NCI-H1105 treated with DMSO at 0.1 percent for 48 hours (cell line): ENCODE data around the gene RPL34.
"Not testable (repeated sequence)": the region's sequence is repeated elsewhere in the genome, so short reads cannot be mapped to it uniquely, and the experiment has no call there.

Source experiments
- DNase-seq: peaks from one replicate; lab custom pipeline; 2025; lab: John Stamatoyannopoulos, UW

RPL34 gene

GRCh38 chr4:108620101-108620932 lies at the start of gene RPL34:
Gene RPL34 (plus strand): TSS chr4:108620576. CDS start chr4:108621960, 1,384 bp downstream.
- DNase-seq = peak; percentile 89

DNA sequence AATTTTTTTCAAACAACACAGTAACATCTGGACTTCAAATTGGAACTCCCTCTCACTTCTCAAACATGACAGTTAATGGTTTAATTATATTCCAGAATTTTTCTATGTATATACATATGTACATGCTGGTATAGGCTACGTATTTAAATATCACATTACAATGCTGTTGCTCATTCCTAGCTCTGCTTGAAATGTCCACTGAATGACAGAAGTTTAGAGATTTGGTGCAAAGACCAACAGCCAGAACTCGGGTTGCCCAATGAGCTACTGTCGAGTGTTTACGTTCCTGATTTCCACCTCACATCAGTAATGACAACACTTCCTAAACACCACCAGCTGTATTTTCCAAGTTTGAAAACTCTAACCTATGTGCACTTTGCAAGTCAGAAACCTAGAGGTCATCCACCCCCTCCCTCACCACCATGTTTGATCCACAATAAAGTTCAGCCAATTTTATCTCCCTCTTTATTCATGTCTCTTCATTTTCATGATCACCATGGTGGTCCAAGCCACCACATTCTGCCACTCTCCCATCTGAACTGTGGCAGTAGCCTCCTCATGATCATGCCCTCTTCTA lies 49.3 kb upstream of the RPL34 start:
- DNase-seq = no peak

GRCh38 chr4:108574402-108574801 lies 46.0 kb upstream of the RPL34 start:
- DNase-seq = no peak

- no peak for DNase-seq
These were observed 39.3 kb upstream of the RPL34 start for GRCh38 chr4:108581083-108581482.

DNA sequence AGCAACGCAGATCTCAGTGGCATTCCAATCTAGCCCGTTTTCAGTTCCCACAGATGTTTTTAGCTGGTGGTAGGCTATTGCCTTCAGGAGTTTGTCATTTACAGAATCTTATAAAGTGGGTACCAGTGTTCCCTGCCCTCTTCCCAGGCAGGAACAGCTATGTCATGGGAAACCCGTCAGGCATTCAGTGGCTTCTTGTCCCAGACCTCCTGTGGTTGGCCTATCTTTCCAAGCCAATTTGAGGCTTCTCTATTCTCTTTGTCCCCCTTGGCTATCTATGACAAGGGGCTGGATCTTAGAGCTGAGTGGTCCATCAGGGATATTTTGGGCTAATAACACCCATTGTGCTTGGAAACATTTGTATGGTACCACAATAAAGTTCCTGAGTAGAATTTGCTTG lies 33.6 kb upstream of the RPL34 start:
- DNase-seq = no peak

- no peak for DNase-seq
These were observed 31.5 kb upstream of the RPL34 start for GRCh38 chr4:108588878-108589277.

DNA sequence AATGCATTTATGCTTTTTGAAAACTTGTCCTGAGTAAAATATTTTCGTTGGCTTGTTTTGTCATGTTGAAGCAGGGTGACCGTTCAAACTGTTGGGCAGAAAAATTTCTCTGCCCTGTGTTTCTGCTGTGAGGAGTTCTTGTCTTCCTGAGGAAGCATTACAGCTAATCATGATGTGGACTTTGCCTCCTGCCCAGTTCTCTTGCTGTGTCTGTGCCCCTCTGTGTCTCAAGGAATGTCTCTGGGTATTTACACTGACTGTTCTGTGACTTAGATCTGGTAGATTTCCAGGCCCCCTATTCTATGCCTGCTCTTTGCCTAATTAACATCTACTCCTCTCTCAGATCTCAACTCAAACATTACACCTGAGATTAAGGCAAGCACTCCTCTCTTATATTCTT lies 30.4 kb upstream of the RPL34 start:
- DNase-seq = no peak

- DNase-seq = no peak
These were observed 29.6 kb upstream of the RPL34 start for GRCh38 chr4:108590776-108591175.

DNA sequence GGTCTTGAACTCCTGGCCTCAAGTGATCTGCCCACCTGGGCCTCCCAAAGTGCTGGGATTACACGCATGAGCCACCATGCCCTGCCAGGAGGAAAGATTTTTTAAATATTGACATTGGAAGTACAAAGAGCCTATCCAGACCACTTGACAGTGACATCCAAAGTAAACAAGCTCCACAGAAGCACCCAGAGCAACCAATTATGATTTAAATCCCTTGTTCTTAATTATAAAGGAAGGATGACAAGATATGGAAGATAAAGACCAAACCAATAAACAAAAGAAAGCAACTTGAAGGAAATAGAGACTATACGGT lies 27.7 kb upstream of the RPL34 start:
- peak; percentile 16 for DNase-seq

- not testable (repeated sequence) for DNase-seq
These were observed 26.1 kb upstream of the RPL34 start for GRCh38 chr4:108594296-108594695.

- no peak for DNase-seq
These were observed 24.0 kb upstream of the RPL34 start for GRCh38 chr4:108596344-108596743.

- no peak for DNase-seq
These were observed 19.3 kb upstream of the RPL34 start for GRCh38 chr4:108601106-108601505.

GRCh38 chr4:108601532-108601931 lies 18.8 kb upstream of the RPL34 start:
- no peak for DNase-seq

DNA sequence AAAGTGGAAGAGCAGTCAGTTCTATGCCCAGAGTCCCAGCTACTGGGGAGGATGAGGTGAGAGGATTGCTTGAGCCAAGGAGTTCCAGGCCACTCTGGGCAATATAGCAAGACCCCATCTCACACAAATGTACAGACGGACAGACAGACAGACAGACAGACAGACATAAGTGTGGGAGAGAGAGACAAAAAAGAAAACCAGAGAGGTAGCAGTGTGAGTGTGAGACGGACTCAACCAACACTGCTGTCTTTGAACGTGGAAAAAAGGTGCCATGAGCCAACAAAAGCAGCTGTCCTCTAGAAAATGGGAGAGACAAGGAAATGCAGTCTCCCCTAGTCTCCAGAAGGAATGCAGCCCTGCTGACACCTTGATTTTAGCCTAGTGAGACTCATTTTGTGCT lies 18.2 kb upstream of the RPL34 start:
- no peak for DNase-seq

DNA sequence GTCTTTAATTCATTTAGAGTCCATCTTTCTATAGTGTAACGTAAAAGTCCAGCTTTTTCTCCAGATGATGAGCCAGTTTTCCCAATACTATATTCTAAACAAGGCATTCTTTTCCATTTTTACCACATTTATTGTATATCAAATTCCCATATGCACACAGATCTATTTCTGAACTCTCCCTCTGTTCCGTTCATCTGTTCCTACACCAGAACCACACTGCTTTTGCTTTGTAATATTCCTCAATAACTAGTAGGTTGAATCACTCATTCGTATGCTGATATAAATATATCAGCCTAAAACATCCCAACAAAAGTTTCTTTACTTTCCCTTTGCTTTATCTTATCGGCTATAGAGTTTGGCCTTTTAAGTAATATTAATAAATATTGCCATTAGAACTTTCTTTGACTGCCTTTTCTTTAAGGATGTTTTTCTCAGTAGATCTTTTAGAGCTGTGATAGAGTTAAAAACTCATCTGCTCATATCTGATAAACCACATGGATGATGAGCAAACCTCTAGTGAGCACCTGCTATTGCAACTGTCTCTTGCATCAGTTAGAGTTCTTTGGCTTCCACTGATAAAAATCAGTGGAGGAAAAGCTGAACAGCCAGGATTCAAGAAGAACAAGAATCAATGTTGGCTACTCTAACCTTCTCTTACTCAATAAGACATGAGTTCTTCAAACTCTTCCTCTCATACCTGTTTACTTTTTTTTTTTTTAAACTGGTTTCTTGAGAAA lies 13.1 kb upstream of the RPL34 start:
- no peak for DNase-seq

DNA sequence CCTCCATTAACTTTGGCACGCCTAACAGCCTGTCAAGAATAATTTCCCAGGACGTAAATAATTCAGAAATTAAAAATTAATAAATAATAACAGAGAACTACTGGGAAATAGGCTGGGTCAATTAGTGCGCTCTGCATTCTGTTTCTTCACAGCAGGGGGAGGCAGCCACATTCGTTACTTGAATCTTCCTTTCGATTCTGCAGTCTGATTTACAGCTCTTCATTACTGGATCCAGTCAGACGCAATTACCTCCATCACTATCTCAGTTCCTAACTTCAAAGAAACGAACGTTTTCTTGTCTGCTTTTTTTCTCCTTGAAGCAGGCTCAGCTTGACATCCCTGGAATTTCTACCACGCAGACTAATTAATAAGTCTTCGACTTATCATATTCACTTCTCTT lies 9.0 kb upstream of the RPL34 start:
- no peak for DNase-seq

- DNase-seq = no peak
These were observed 8.0 kb upstream of the RPL34 start for GRCh38 chr4:108612365-108612764.

- DNase-seq = no peak
These were observed 840 bp upstream of the RPL34 start for GRCh38 chr4:108619372-108620100.

- DNase-seq = no peak
These were observed 843 bp downstream of the RPL34 start for GRCh38 chr4:108620933-108621905.

DNA sequence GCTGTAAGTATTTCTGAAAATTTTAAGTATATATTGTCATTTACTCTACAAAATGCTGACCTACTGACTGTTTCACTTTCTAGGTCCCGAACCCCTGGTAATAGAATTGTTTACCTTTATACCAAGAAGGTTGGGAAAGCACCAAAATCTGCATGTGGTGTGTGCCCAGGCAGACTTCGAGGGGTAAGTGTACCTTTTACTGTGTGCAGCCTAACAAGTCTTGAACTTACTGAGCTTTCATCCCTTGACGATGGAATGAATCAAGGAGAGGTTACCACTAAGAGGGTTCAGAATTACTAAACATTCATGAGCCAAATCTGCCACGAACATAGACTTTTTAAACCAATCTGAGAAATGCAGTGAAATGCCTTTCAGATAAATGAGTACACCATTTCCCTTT lies 1.6 kb downstream of the RPL34 start:
- no peak for DNase-seq

GRCh38 chr4:108622828-108623227 lies 2.5 kb downstream of the RPL34 start:
- DNase-seq = no peak
